Mucosa of stomach (tissue), 1 donor: ENCODE results near the gene HCN3.
"Not testable (repeated sequence)": the region's sequence is repeated elsewhere in the genome, so short reads cannot be mapped to it uniquely, and the experiment has no call there.

Experiments used
- H3K27me3 ChIP-seq: one replicate; pipeline ENCODE4 v1.7.0; 2013; ENCODE audit warnings: mild to moderate bottlenecking, low read length; ENCODE audit not compliant: control insufficient read depth, insufficient read depth
- H3K36me3 ChIP-seq: one replicate; pipeline ENCODE4 v1.7.0; 2013; ENCODE audit warnings: low read length; ENCODE audit not compliant: control insufficient read depth, insufficient read depth
- H3K4me1 ChIP-seq: one replicate; pipeline ENCODE4 v1.7.0; 2013; ENCODE audit warnings: mild to moderate bottlenecking, low read length; ENCODE audit not compliant: control insufficient read depth, insufficient read depth
- H3K4me3 ChIP-seq: one replicate; pipeline ENCODE4 v1.7.0; 2013; ENCODE audit warnings: low read length
- H3K9ac ChIP-seq: one replicate; pipeline ENCODE4 v1.7.0; 2013; ENCODE audit warnings: mild to moderate bottlenecking, low read length, moderate library complexity
- H3K9me3 ChIP-seq: one replicate; pipeline ENCODE4 v1.7.0; 2013; ENCODE audit warnings: mild to moderate bottlenecking, low read length, moderate library complexity; ENCODE audit not compliant: control insufficient read depth
- donor health status: Pancreatic carcinoma.

Gene HCN3

GRCh38 chr1:155245163-155245524 is 32.1 kb upstream of the HCN3 start:
- Histone ChIP-seq H3K9ac (peak overlapping the region; percentile 79), H3K9me3 (no peaks in the 10 kb centered on the region), H3K4me3 (peak overlapping the region; percentile 93), H3K36me3 (no peaks in the 10 kb centered on the region), H3K4me1 (peaks cover 33% of the 10 kb centered on the region), H3K27me3 (no peaks in the 10 kb centered on the region)

GRCh38 chr1:155246796-155247195 is 30.5 kb upstream of the HCN3 start:
- H3K27me3 ChIP-seq, H3K9ac ChIP-seq, H3K36me3 ChIP-seq, H3K4me3 ChIP-seq, H3K9me3 ChIP-seq: not testable (repeated sequence)
- peaks cover 26% of the 10 kb centered on the region for H3K4me1 ChIP-seq

GRCh38 chr1:155247667-155248553 is 29.4 kb upstream of the HCN3 start:
- Histone ChIP-seq H3K4me3 (no peak overlapping the region), H3K27me3 (no peaks in the 10 kb centered on the region)

GRCh38 chr1:155250246-155250632 is 27.0 kb upstream of the HCN3 start:
- peak overlapping the region; percentile 56 for H3K9ac ChIP-seq

More at GRCh38 chr1:155247667-155248553, 29.4 kb upstream of the HCN3 start:
- Histone ChIP-seq H3K9ac (no peak overlapping the region), H3K36me3 (no peaks in the 10 kb centered on the region), H3K9me3 (no peaks in the 10 kb centered on the region), H3K4me1 (peaks cover 20% of the 10 kb centered on the region)

GRCh38 chr1:155250633-155251449 is 26.4 kb upstream of the HCN3 start:
- H3K36me3 ChIP-seq = no peaks in the 10 kb centered on the region
- peaks cover 25% of the 10 kb centered on the region for H3K4me1 ChIP-seq
- H3K4me3 ChIP-seq = no peak overlapping the region
- H3K27me3 ChIP-seq = no peaks in the 10 kb centered on the region
- no peaks in the 10 kb centered on the region for H3K9me3 ChIP-seq
- peak overlapping the region; percentile 56 for H3K9ac ChIP-seq

More at GRCh38 chr1:155250246-155250632, 27.0 kb upstream of the HCN3 start:
- H3K9me3 ChIP-seq = no peaks in the 10 kb centered on the region
- peaks cover 21% of the 10 kb centered on the region for H3K4me1 ChIP-seq
- no peaks in the 10 kb centered on the region for H3K27me3 ChIP-seq
- no peaks in the 10 kb centered on the region for H3K36me3 ChIP-seq
- no peak overlapping the region for H3K4me3 ChIP-seq

- Histone ChIP-seq H3K9ac (no peak overlapping the region), H3K9me3 (no peaks in the 10 kb centered on the region), H3K36me3 (no peaks in the 10 kb centered on the region), H3K27me3 (no peaks in the 10 kb centered on the region), H3K4me3 (no peak overlapping the region), H3K4me1 (peaks cover 29% of the 10 kb centered on the region)
Measured at GRCh38 chr1:155251566-155251965, 25.7 kb upstream of the HCN3 start.

- H3K9me3 ChIP-seq = no peaks in the 10 kb centered on the region
- peaks cover 29% of the 10 kb centered on the region for H3K4me1 ChIP-seq
- peaks cover 5% of the 10 kb centered on the region for H3K36me3 ChIP-seq
- no peak overlapping the region for H3K9ac ChIP-seq
- no peak overlapping the region for H3K4me3 ChIP-seq
- H3K27me3 ChIP-seq = no peaks in the 10 kb centered on the region
Measured at GRCh38 chr1:155253208-155253607, 24.1 kb upstream of the HCN3 start.

- Histone ChIP-seq H3K4me3 (peak overlapping the region; percentile 75), H3K27me3 (no peaks in the 10 kb centered on the region), H3K9ac (peak overlapping the region; percentile 88), H3K9me3 (no peaks in the 10 kb centered on the region), H3K4me1 (peaks cover 29% of the 10 kb centered on the region), H3K36me3 (peaks cover 5% of the 10 kb centered on the region)
Measured at GRCh38 chr1:155253797-155254196, 23.5 kb upstream of the HCN3 start.

GRCh38 chr1:155254228-155254713 is 23.0 kb upstream of the HCN3 start:
- no peaks in the 10 kb centered on the region for H3K27me3 ChIP-seq
- H3K9ac ChIP-seq = peak overlapping the region; percentile 88
- H3K4me3 ChIP-seq = peak overlapping the region; percentile 75
- H3K9me3 ChIP-seq = no peaks in the 10 kb centered on the region
- peaks cover 5% of the 10 kb centered on the region for H3K36me3 ChIP-seq
- peaks cover 29% of the 10 kb centered on the region for H3K4me1 ChIP-seq

- Histone ChIP-seq H3K4me3 (peak overlapping the region; percentile 75), H3K9ac (peak overlapping the region; percentile 88), H3K4me1 (peaks cover 29% of the 10 kb centered on the region), H3K36me3 (peaks cover 5% of the 10 kb centered on the region), H3K27me3 (no peaks in the 10 kb centered on the region), H3K9me3 (no peaks in the 10 kb centered on the region)
Measured at GRCh38 chr1:155254714-155255242, 22.5 kb upstream of the HCN3 start.

- peak within 1 kb of the TSS; percentile 75 for H3K4me3 ChIP-seq
- no peaks in the 10 kb centered on the region for H3K27me3 ChIP-seq
- peaks cover 28% of the 10 kb centered on the region for H3K4me1 ChIP-seq
- H3K36me3 ChIP-seq = peaks cover 5% of the 10 kb centered on the region
- peak within 1 kb of the TSS; percentile 88 for H3K9ac ChIP-seq
- H3K9me3 ChIP-seq = no peaks in the 10 kb centered on the region
Measured at GRCh38 chr1:155255243-155256007, 21.8 kb upstream of the HCN3 start, which contains the start of gene ENTREP3. Gene ENTREP3 (minus strand): TSS chr1:155255483. CDS start chr1:155254877, 606 bp downstream.
